Measurements from ENCODE around the gene HBM. TPM values are rescaled to one million over a fixed set of nuclear protein-coding genes. Genes with fewer than 3 reads are reported as not detected.

The HBM gene
- total RNA-seq: not detected

- H3K9me3 ChIP-seq: no peaks in the 10 kb centered on the region
- intact Hi-C loops (cut with DNase I): no loop called here
- H3K27me3 ChIP-seq: peaks cover 0 to 38% of the 10 kb centered on the region in 2 donors
- 1 to 3% methylated on average over 10 to 57 of the region's 75 CpGs for WGBS, 2 donors
- peaks cover 19% of the 10 kb centered on the region for H3K4me1 ChIP-seq
- no peaks in the 10 kb centered on the region for H3K36me3 ChIP-seq (replicated peaks in 1 of 2; ENCODE audit: insufficient read depth in 1 of 2, low read depth in 2 of 2)
- ATAC-seq (no peak), DNase-seq (no peak)
- TF ChIP-seq CTCF (IDR thresholded peaks at IDR 0.05) (no peak), POLR2A (IDR thresholded peaks at IDR 0.05) (no peak)
- no peak within 1 kb of the TSS for H3K27ac ChIP-seq
- no peak within 1 kb of the TSS for H3K4me3 ChIP-seq
Observed at GRCh38 chr16:165539-166374, at the start of gene HBM. Gene HBM (plus strand): TSS chr16:165978. CDS start chr16:165998, 20 bp downstream.

- Histone ChIP-seq H3K27me3 (no peaks in the 10 kb centered on the region), H3K36me3 (replicated peaks in 1 of 2; ENCODE audit: insufficient read depth in 1 of 2, low read depth in 2 of 2) (peaks cover 0 to 2% of the 10 kb centered on the region in 2 donors), H3K9me3 (no peaks in the 10 kb centered on the region), H3K4me1 (no peaks in the 10 kb centered on the region), H3K27ac (no peak overlapping the region), H3K4me3 (no peak overlapping the region)
- ATAC-seq (no peak), DNase-seq (no peak)
- intact Hi-C loops (cut with DNase I): no loop called here
- 73 to 77% methylated on average over 7 of the region's 7 CpGs for WGBS, 2 donors
- TF ChIP-seq CTCF (IDR thresholded peaks at IDR 0.05): no peak
- no peak for TF ChIP-seq POLR2A (IDR thresholded peaks at IDR 0.05)
Observed at GRCh38 chr16:116015-116414, 49.8 kb upstream of the HBM start.

DNA sequence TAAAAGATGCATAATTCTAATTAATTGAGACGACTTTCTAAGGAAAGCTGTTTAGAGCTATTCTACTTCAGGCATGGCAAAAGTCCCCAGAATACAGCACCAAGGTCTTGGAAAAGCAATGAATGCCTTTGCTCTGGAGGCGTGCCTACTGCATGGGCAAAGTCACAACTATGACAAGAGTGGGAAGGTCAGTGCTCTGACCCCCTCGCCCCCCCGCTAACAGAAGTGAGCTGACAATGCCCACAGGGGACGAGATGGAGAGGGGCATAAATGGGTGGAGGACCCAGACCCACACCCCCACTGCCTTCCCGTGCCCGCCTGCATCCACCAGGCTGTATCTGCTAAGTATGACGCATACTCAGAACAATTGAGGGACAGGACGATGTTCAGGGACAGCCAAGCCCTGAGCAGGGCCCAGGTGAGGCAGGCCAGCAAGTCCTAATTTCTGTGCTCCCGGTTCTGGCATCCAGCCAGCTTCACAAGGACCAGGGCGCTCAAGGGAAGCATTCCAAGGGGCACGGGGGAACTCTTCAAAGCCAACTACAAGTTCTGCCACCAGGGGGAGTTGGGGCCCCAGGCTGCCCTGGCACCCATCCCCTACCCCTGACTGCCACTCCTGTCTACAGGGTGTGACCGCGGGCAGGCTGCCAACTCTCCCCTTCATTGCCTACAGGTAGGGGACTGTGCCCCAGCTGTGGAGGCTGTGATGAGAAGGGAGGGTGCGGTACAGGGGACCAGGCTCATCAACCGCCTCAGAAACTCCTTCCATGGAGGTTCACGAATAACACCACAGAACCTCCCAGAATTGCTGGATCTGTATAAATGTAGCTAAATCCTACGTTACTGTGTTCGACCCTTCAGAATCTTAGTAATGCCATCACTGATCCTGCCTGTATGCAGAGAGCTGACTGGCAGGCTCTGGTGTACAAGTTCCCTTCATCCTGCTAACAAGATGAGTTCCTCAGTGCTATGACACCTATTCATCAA is 48.1 kb upstream of the HBM start:
- Histone ChIP-seq H3K27ac (no peak overlapping the region), H3K4me3 (no peak overlapping the region), H3K4me1 (no peaks in the 10 kb centered on the region), H3K9me3 (no peaks in the 10 kb centered on the region), H3K36me3 (replicated peaks in 1 of 2; ENCODE audit: insufficient read depth in 1 of 2, low read depth in 2 of 2) (no peaks in the 10 kb centered on the region), H3K27me3 (no peaks in the 10 kb centered on the region)
- intact Hi-C loops (cut with DNase I): no loop called here
- ATAC-seq: peak; percentile 77
- TF ChIP-seq CTCF (IDR thresholded peaks at IDR 0.05) (peak; percentile 59 to 66 (median 59)), POLR2A (IDR thresholded peaks at IDR 0.05) (no peak)
- peak; percentile 69 to 79 (median 74) for DNase-seq
- 58 to 77% methylated on average over 10 to 19 of the region's 19 CpGs for WGBS, 2 donors

DNA sequence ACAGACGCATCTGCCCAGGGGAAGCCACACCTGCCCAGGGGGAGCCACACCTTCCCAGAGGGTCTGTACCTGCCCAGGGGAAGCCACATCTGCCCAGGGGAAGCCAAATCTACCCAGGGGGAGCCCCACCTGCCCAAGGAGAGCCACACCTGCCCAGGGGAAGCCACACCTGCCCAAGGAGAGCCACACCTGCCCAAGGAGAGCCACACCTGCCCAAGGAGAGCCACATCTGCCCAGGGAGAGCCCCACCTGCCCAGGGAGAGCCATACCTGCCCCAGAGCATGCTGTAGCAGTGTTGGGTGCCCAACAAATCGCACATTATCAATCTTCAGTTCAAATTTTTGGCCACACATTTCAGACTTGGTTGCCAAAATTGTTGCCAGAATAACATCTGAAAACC is 46.9 kb upstream of the HBM start:
- TF ChIP-seq POLR2A (IDR thresholded peaks at IDR 0.05): no peak
- no peak for TF ChIP-seq CTCF (IDR thresholded peaks at IDR 0.05)
- DNase-seq (no peak), ATAC-seq (no peak)
- Histone ChIP-seq H3K4me3 (no peak overlapping the region), H3K27ac (no peak overlapping the region), H3K9me3 (no peaks in the 10 kb centered on the region), H3K4me1 (no peaks in the 10 kb centered on the region), H3K27me3 (no peaks in the 10 kb centered on the region), H3K36me3 (replicated peaks in 1 of 2; ENCODE audit: insufficient read depth in 1 of 2, low read depth in 2 of 2) (no peaks in the 10 kb centered on the region)
- WGBS, 2 donors: 100% methylated on average over 1 to 2 of the region's 2 CpGs
- intact Hi-C loops (cut with DNase I): no loop called here

Measured in body of pancreas (tissue), 4 donors.